Stimulated activated CD8-positive, alpha-beta memory T cell treated with anti-CD3 and anti-CD28 coated beads, Interleukin-4, amount 100 ng/mL, for 1 hour (primary cell): Measurements from ENCODE around the gene NATD1.

Source experiments
- DNase-seq, 2 donors: peaks; one replicate each; pipeline ENCODE4 v3.0.0-alpha.2; 2020; ENCODE audit warnings: low read depth in 2 of 2, low spot score in 1 of 2

The NATD1 gene

GRCh38 chr17:21289902-21290571, 36.8 kb upstream of the NATD1 start:
- DNase-seq, result no peak

- DNase-seq, result no peak
These were observed 36.1 kb upstream of the NATD1 start for GRCh38 chr17:21289175-21289901.

- no peak for DNase-seq
These were observed 35.4 kb upstream of the NATD1 start for GRCh38 chr17:21288571-21289017.

- DNase-seq, result peak; percentile 91 to 95
These were observed 34.7 kb upstream of the NATD1 start for GRCh38 chr17:21287703-21288449.

GRCh38 chr17:21286909-21287702, 33.9 kb upstream of the NATD1 start:
- DNase-seq, result no peak

GRCh38 chr17:21286066-21286770, 33.0 kb upstream of the NATD1 start:
- no peak for DNase-seq

GRCh38 chr17:21285164-21286065, 32.2 kb upstream of the NATD1 start:
- DNase-seq, result no peak

GRCh38 chr17:21284319-21285163, 31.3 kb upstream of the NATD1 start, which contains the start of gene MAP2K3:
Gene MAP2K3 (plus strand): TSS chr17:21284711. CDS start chr17:21284921, 210 bp downstream.
- DNase-seq, result peak; percentile 87 to 93

GRCh38 chr17:21283482-21284318, 30.5 kb upstream of the NATD1 start:
- no peak for DNase-seq

- no peak for DNase-seq
These were observed 29.6 kb upstream of the NATD1 start for GRCh38 chr17:21282850-21283249.

- no peak for DNase-seq
These were observed 29.0 kb upstream of the NATD1 start for GRCh38 chr17:21282231-21282630.

- peak; percentile 83 for DNase-seq
These were observed 26.9 kb upstream of the NATD1 start for GRCh38 chr17:21280081-21280518.

GRCh38 chr17:21279582-21279981, 26.4 kb upstream of the NATD1 start:
- DNase-seq, result no peak

- no peak for DNase-seq
These were observed 26.0 kb upstream of the NATD1 start for GRCh38 chr17:21279198-21279535.

GRCh38 chr17:21278450-21279197, 25.4 kb upstream of the NATD1 start:
- no peak for DNase-seq

- no peak for DNase-seq
These were observed 24.1 kb upstream of the NATD1 start for GRCh38 chr17:21277332-21277731.

GRCh38 chr17:21276264-21276588, 23.0 kb upstream of the NATD1 start:
- DNase-seq, result no peak
